Neuronal stem cell (in vitro differentiated cells): ENCODE data around the gene TSPAN17.
A peak's percentile ranks its signal among the peaks of the same experiment; 100 is the strongest.

Experiments
- DNase-seq: peaks from one replicate; pipeline ENCODE4 v3.0.0-alpha.2; 2013; ENCODE audit warnings: low spot score
- H2AFZ ChIP-seq: one replicate; pipeline ENCODE4 v1.6.1; 2013; ENCODE audit warnings: mild to moderate bottlenecking, low read length, inconsistent platforms
- H2AK5ac ChIP-seq: 2 replicates; pipeline ENCODE4 v1.6.1; 2013; ENCODE audit warnings: low read depth, mild to moderate bottlenecking, inconsistent platforms, low read length, moderate library complexity, mixed read lengths
- H2BK120ac ChIP-seq: 2 replicates; pipeline ENCODE4 v1.6.1; 2013; ENCODE audit warnings: low read depth, mild to moderate bottlenecking, inconsistent platforms, low read length, moderate library complexity, mixed read lengths
- H2BK12ac ChIP-seq: one replicate; pipeline ENCODE4 v1.6.1; 2013; ENCODE audit warnings: low read length, inconsistent platforms
- H2BK15ac ChIP-seq: 2 replicates; pipeline ENCODE4 v1.6.1; 2013; ENCODE audit warnings: mild to moderate bottlenecking, low read length, inconsistent platforms, mixed read lengths
- H2BK5ac ChIP-seq: one replicate; pipeline ENCODE4 v1.6.1; 2013; ENCODE audit warnings: inconsistent platforms, mild to moderate bottlenecking, low read length, moderate library complexity
- H3K14ac ChIP-seq: one replicate; pipeline ENCODE4 v1.6.1; 2013; ENCODE audit warnings: low read length, inconsistent platforms
- H3K18ac ChIP-seq: 2 replicates; pipeline ENCODE4 v1.6.1; 2013; ENCODE audit warnings: low read length, inconsistent platforms
- H3K23ac ChIP-seq: 2 replicates; pipeline ENCODE4 v1.6.1; 2013; ENCODE audit warnings: low read depth, mild to moderate bottlenecking, mixed read lengths, low read length, inconsistent platforms; ENCODE audit not compliant: poor library complexity
- H3K27ac ChIP-seq: replicated peaks from 3 replicates; pipeline ENCODE4 v1.5.1; 2013; ENCODE audit warnings: low read length, inconsistent platforms
- H3K27me3 ChIP-seq, 3 experiments: 2 replicates each; pipeline ENCODE4 v1.6.1; 2013; ENCODE audit warnings: low read length in 3 of 3, mild to moderate bottlenecking in 2 of 3, inconsistent platforms in 1 of 3, low read depth in 1 of 3, mixed read lengths in 1 of 3, moderate library complexity in 1 of 3; ENCODE audit not compliant: control insufficient read depth in 3 of 3, insufficient read depth in 3 of 3
- H3K36me3 ChIP-seq, 2 donors: replicated peaks in 1 of 2; 2 replicates each; pipeline ENCODE4 v1.6.1; 2013; ENCODE audit warnings: low read length in 2 of 2; ENCODE audit not compliant: control insufficient read depth in 2 of 2, insufficient read depth in 2 of 2
- H3K4ac ChIP-seq: 2 replicates; pipeline ENCODE4 v1.6.1; 2013; ENCODE audit warnings: inconsistent platforms, mild to moderate bottlenecking, low read length, moderate library complexity
- H3K4me1 ChIP-seq, 2 donors: 1 replicate in 1 of 2; 2 replicates in 1 of 2; pipeline ENCODE4 v1.6.1; 2013; ENCODE audit warnings: low read length in 2 of 2, low read depth in 1 of 2; ENCODE audit not compliant: control insufficient read depth in 2 of 2, insufficient read depth in 1 of 2
- H3K4me2 ChIP-seq: one replicate; pipeline ENCODE4 v1.6.1; 2013; ENCODE audit warnings: mild to moderate bottlenecking, low read length, inconsistent platforms; ENCODE audit not compliant: insufficient read depth, poor library complexity, severe bottlenecking
- H3K4me3 ChIP-seq, 2 donors: 2 replicates each; pipeline ENCODE4 v1.5.1; 2013; ENCODE audit warnings: low read length in 2 of 2, mild to moderate bottlenecking in 2 of 2, inconsistent platforms in 1 of 2, moderate library complexity in 1 of 2
- H3K79me1 ChIP-seq: one replicate; pipeline ENCODE4 v1.6.1; 2013; ENCODE audit warnings: low read depth, mild to moderate bottlenecking, inconsistent platforms, low read length, moderate library complexity
- H3K9ac ChIP-seq: one replicate; pipeline ENCODE4 v1.6.1; 2013; ENCODE audit warnings: mild to moderate bottlenecking, low read depth, low read length, inconsistent platforms; ENCODE audit not compliant: poor library complexity
- H3K9me3 ChIP-seq, 2 donors: replicated peaks in 1 of 2; 2 replicates each; pipeline versions ENCODE3 to v1.6.1; 2013; ENCODE audit warnings: low read length in 2 of 2, mild to moderate bottlenecking in 2 of 2, inconsistent platforms in 1 of 2, low read depth in 1 of 2, mixed read lengths in 1 of 2, moderate library complexity in 1 of 2; ENCODE audit not compliant: control insufficient read depth in 2 of 2, insufficient read depth in 1 of 2
- H4K8ac ChIP-seq: one replicate; pipeline ENCODE4 v1.6.1; 2013; ENCODE audit warnings: low read depth, mild to moderate bottlenecking, inconsistent platforms, low read length, moderate library complexity
- H4K91ac ChIP-seq: one replicate; pipeline ENCODE4 v1.6.1; 2013; ENCODE audit warnings: low read length, low read depth, mild to moderate bottlenecking, inconsistent platforms; ENCODE audit not compliant: poor library complexity
- WGBS, 2 donors: extraction: QIAGEN DNeasy Blood & Tissue Kit; methylation state at CpG; one replicate each; pipeline ENCODE4 v1.1.7; 2013; ENCODE audit warnings: missing lambda C conversion rate in 2 of 2, mixed read lengths in 1 of 2; ENCODE audit not compliant: insufficient read length in 2 of 2, insufficient replicate concordance in 1 of 2; ENCODE audit errors: extremely low coverage in 2 of 2; 5-methylcytosine and 5-hydroxymethylcytosine counted together

Gene TSPAN17

DNA sequence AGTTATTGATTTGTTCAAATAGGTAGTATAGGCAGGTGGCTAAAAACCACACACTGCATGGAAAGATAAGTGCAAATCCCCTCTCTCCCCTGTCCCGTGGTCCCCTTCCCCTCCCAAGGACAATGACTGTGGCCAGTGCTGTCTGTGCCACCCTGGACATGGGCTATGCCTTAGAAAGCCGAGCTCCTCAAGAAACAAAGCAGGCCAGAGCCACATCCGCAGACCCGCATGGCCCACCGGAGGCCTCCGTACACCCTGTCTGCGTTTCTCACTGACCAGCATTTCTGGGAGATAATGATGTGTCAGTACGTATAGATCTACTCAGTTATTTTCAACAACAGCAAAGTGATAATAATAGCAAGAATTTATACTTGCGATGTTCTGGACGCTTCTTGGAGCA is 16.3 kb downstream of the TSPAN17 start:
- no peak overlapping the region for H4K91ac ChIP-seq
- no peak overlapping the region for H3K18ac ChIP-seq
- H2BK15ac ChIP-seq = no peak overlapping the region
- H3K14ac ChIP-seq = no peak overlapping the region
- H2BK12ac ChIP-seq = no peak overlapping the region
- no peak overlapping the region for H2BK120ac ChIP-seq
- no peak overlapping the region for H3K4ac ChIP-seq
- DNase-seq = no peak
- H3K23ac ChIP-seq = no peak overlapping the region
- no peak overlapping the region for H2AFZ ChIP-seq
- no peak overlapping the region for H3K4me2 ChIP-seq
- no peak overlapping the region for H2AK5ac ChIP-seq
- H3K27ac ChIP-seq = no peak overlapping the region
- H3K9ac ChIP-seq = no peak overlapping the region
- no peak overlapping the region for H2BK5ac ChIP-seq
- no peak overlapping the region for H3K4me3 ChIP-seq
- H3K79me1 ChIP-seq = no peaks in the 10 kb centered on the region
- H3K4me1 ChIP-seq = peaks cover 0 to 12% of the 10 kb centered on the region in 2 donors
- no peak overlapping the region for H4K8ac ChIP-seq
- no peaks in the 10 kb centered on the region for H3K36me3 ChIP-seq
- no peaks in the 10 kb centered on the region for H3K9me3 ChIP-seq
- WGBS, 2 donors = no CpG with 5 or more reads among the region's 10 CpGs
- H3K27me3 ChIP-seq = peaks cover 0 to 25% (median 0%) of the 10 kb centered on the region in 3 experiments

DNA sequence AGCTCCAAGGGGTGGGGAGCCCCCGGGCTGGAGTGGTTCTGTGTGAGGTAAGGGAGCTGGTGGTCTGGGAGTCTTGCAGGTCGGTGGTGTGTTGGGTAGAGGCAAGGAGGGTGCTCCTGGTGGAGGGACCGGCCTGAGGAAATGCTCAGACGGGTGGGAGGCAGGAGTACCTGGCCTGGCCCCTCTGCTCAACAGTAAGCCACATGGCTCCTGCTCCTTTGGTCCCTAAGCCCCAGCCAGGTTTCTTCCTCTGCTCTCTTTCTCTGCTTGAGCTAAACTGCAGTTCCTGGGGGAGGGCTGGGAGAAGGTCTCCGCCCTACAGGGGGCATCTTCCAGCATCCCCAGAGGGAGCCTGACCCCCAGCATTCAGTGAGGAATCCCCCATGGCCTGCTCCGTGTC is 17.2 kb downstream of the TSPAN17 start:
- Histone ChIP-seq H3K27me3 (peaks cover 0 to 30% (median 0%) of the 10 kb centered on the region in 3 experiments), H3K36me3 (no peaks in the 10 kb centered on the region), H3K9ac (no peak overlapping the region), H4K91ac (no peak overlapping the region), H3K23ac (no peak overlapping the region), H3K4ac (no peak overlapping the region), H4K8ac (no peak overlapping the region), H3K14ac (peak overlapping the region; percentile 61), H3K27ac (no peak overlapping the region), H2AK5ac (peak overlapping the region; percentile 68), H3K4me3 (no peak overlapping the region), H3K4me2 (no peak overlapping the region), H3K9me3 (no peaks in the 10 kb centered on the region), H2AFZ (no peak overlapping the region), H2BK15ac (no peak overlapping the region), H2BK5ac (no peak overlapping the region), H3K18ac (peak overlapping the region; percentile 60), H2BK120ac (no peak overlapping the region), H3K4me1 (peaks cover 0 to 12% of the 10 kb centered on the region in 2 donors), H3K79me1 (no peaks in the 10 kb centered on the region), H2BK12ac (no peak overlapping the region)
- no peak for DNase-seq
- no CpG with 5 or more reads among the region's 6 CpGs for WGBS, 2 donors

DNA sequence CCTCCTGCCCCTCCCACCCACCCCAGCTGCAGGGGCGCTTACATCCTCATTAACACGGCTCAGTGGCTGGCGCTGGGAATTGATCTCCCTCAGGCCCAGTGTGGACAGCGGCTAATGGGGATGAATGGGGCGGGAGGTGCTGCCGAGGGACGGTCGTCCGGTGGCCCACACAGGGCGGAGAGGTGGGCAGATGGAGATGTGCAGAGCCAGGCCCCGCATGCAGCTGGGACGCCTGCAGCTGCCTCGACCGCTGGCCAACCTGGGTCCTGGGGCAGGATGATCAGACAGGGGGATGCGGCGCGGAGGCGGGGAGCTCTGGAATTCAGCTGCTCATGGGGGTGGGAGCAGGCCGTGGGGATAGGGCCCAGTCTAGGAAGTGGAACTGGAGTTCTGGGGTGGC is 17.6 kb downstream of the TSPAN17 start:
- H3K4ac ChIP-seq = no peak overlapping the region
- H3K4me1 ChIP-seq = peaks cover 0 to 12% of the 10 kb centered on the region in 2 donors
- no peak overlapping the region for H4K8ac ChIP-seq
- no peak overlapping the region for H3K14ac ChIP-seq
- H3K4me2 ChIP-seq = peak overlapping the region; percentile 21
- peak overlapping the region; percentile 39 for H3K18ac ChIP-seq
- no peak overlapping the region for H2BK5ac ChIP-seq
- no peak overlapping the region for H4K91ac ChIP-seq
- no peak overlapping the region for H3K27ac ChIP-seq
- H2BK12ac ChIP-seq = no peak overlapping the region
- H3K4me3 ChIP-seq = peak overlapping the region in 1 of 2 donors; percentile 24
- peaks cover 0 to 32% (median 0%) of the 10 kb centered on the region in 3 experiments for H3K27me3 ChIP-seq
- no peaks in the 10 kb centered on the region for H3K36me3 ChIP-seq
- no peak overlapping the region for H2AK5ac ChIP-seq
- H3K79me1 ChIP-seq = no peaks in the 10 kb centered on the region
- no peak overlapping the region for H3K23ac ChIP-seq
- no peak overlapping the region for H2AFZ ChIP-seq
- H3K9me3 ChIP-seq = no peaks in the 10 kb centered on the region
- no peak overlapping the region for H3K9ac ChIP-seq
- H2BK120ac ChIP-seq = no peak overlapping the region
- no CpG with 5 or more reads among the region's 19 CpGs for WGBS, 2 donors
- DNase-seq = no peak
- no peak overlapping the region for H2BK15ac ChIP-seq

DNA sequence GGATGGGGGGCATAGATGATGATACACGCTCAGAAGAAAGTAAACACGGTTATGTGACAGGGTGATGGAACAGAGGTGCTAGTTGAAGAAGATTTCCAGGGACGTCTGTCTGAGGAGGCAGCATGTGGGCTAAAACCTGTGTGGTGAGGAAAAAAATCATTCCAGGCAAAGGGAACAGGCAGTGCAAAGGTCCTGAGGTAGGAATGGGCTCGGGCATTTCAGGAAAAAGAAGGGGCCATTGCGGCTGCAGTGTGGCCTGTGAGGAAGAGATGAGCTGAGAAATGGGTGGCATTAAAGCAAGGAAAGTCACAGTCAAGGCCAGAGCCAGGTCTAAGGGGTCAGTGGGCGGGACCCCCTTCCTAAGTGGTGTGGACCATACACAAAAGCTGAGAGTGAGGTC is 18.2 kb downstream of the TSPAN17 start:
- no peak overlapping the region for H3K4me3 ChIP-seq
- no CpG with 5 or more reads among the region's 6 CpGs for WGBS, 2 donors
- H4K8ac ChIP-seq = no peak overlapping the region

More for the DNA sequence above, 18.2 kb downstream of the TSPAN17 start:
- Histone ChIP-seq H3K4me1 (peaks cover 0 to 15% of the 10 kb centered on the region in 2 donors), H3K14ac (no peak overlapping the region), H3K9me3 (no peaks in the 10 kb centered on the region), H3K27me3 (peaks cover 0 to 39% (median 0%) of the 10 kb centered on the region in 3 experiments), H2BK5ac (no peak overlapping the region), H2BK12ac (no peak overlapping the region), H2BK120ac (no peak overlapping the region), H4K91ac (no peak overlapping the region), H3K79me1 (no peaks in the 10 kb centered on the region), H2BK15ac (no peak overlapping the region), H3K18ac (no peak overlapping the region), H2AK5ac (no peak overlapping the region), H3K4ac (no peak overlapping the region), H3K23ac (no peak overlapping the region), H2AFZ (no peak overlapping the region), H3K36me3 (no peaks in the 10 kb centered on the region), H3K4me2 (no peak overlapping the region), H3K9ac (no peak overlapping the region), H3K27ac (no peak overlapping the region)
- DNase-seq = no peak
